Liver (tissue), 9 donors: ENCODE data around the gene POLR2L. TPM values are rescaled to one million over a fixed set of nuclear protein-coding genes. Genes with fewer than 3 reads are reported as not detected.

Experiments used
- DNase-seq: peaks from one replicate; pipeline ENCODE4 v3.0.0-alpha.2; 2017; ENCODE audit warnings: low spot score
- H3K27ac ChIP-seq, 2 donors: one replicate each; pipeline ENCODE4 v1.7.0; 2013; ENCODE audit warnings: inconsistent platforms in 2 of 2, low read length in 2 of 2, control low read depth in 1 of 2, low read depth in 1 of 2, mild to moderate bottlenecking in 1 of 2
- H3K27me3 ChIP-seq, 4 donors: one replicate each; pipeline versions ENCODE4 v1.6.1 to v1.7.0; 2013; ENCODE audit warnings: low read length in 3 of 4, inconsistent platforms in 1 of 4, mild to moderate bottlenecking in 1 of 4, moderate library complexity in 1 of 4; ENCODE audit not compliant: control insufficient read depth in 4 of 4, insufficient read depth in 4 of 4
- H3K36me3 ChIP-seq, 4 donors: one replicate each; pipeline versions ENCODE4 v1.6.1 to v1.7.0; 2013; ENCODE audit warnings: low read length in 3 of 4, mild to moderate bottlenecking in 3 of 4, low read depth in 1 of 4, moderate library complexity in 1 of 4; ENCODE audit not compliant: control insufficient read depth in 4 of 4, insufficient read depth in 3 of 4
- H3K4me1 ChIP-seq, 4 donors: one replicate each; pipeline versions ENCODE4 v1.6.1 to v1.7.0; 2013; ENCODE audit warnings: low read length in 3 of 4, mild to moderate bottlenecking in 3 of 4, moderate library complexity in 1 of 4; ENCODE audit not compliant: control insufficient read depth in 4 of 4, insufficient read depth in 4 of 4
- H3K4me3 ChIP-seq, 3 donors: one replicate each; pipeline versions ENCODE4 v1.6.1 to v1.7.0; 2013; ENCODE audit warnings: low read length in 3 of 3, control low read depth in 1 of 3, low read depth in 1 of 3, mild to moderate bottlenecking in 1 of 3
- H3K9ac ChIP-seq, 2 donors: one replicate each; pipeline ENCODE4 v1.7.0; 2013; ENCODE audit warnings: low read length in 2 of 2, mild to moderate bottlenecking in 2 of 2, moderate library complexity in 2 of 2, control low read depth in 1 of 2, low read depth in 1 of 2
- H3K9me3 ChIP-seq, 4 donors: one replicate each; pipeline versions ENCODE4 v1.6.1 to v1.7.0; 2013; ENCODE audit warnings: low read length in 3 of 4; ENCODE audit not compliant: control insufficient read depth in 4 of 4
- CTCF ChIP-seq: fragments of 150-350 bp; IDR thresholded peaks from 2 replicates; pipeline ENCODE4 v1.5.1; 2017; ENCODE audit warnings: improper control_type of control experiment, low read depth, low read length; ENCODE audit not compliant: missing input control
- EGR1 ChIP-seq, 2 donors: IDR thresholded peaks; 2 replicates each; pipeline ENCODE4 v1.6.1; 2016 to 2018; ENCODE audit warnings: antibody characterized with exemption in 2 of 2, low read depth in 2 of 2
- FOXA1 ChIP-seq: IDR thresholded peaks from 2 replicates; pipeline ENCODE4 v1.6.1; 2016; ENCODE audit warnings: antibody characterized with exemption
- FOXA2 ChIP-seq: IDR thresholded peaks from 2 replicates; pipeline ENCODE4 v1.6.1; 2016; ENCODE audit warnings: antibody characterized with exemption
- GABPA ChIP-seq, 2 donors: IDR thresholded peaks in 1 of 2; conservative IDR thresholded peaks in 1 of 2; 2 replicates each; pipeline ENCODE4 v1.6.1; 2016; ENCODE audit warnings: antibody characterized with exemption in 2 of 2, mild to moderate bottlenecking in 1 of 2, moderate library complexity in 1 of 2
- HNF4A ChIP-seq, 2 donors: conservative IDR thresholded peaks; 2 replicates each; pipeline ENCODE4 v1.6.1; 2016; ENCODE audit warnings: antibody characterized with exemption in 2 of 2, mild to moderate bottlenecking in 2 of 2
- HNF4G ChIP-seq: IDR thresholded peaks from 2 replicates; pipeline ENCODE4 v1.6.1; 2016; ENCODE audit warnings: antibody characterized with exemption
- JUND ChIP-seq, 2 donors: IDR thresholded peaks; 2 replicates each; pipeline ENCODE4 v1.6.1; 2016; ENCODE audit warnings: antibody characterized with exemption in 2 of 2
- MAX ChIP-seq: IDR thresholded peaks from 2 replicates; pipeline ENCODE4 v1.6.1; 2016; ENCODE audit warnings: antibody characterized with exemption
- NR2F2 ChIP-seq: IDR thresholded peaks from 2 replicates; pipeline ENCODE4 v1.6.1; 2016; ENCODE audit warnings: antibody characterized with exemption
- RAD21 ChIP-seq, 2 donors: IDR thresholded peaks; 2 replicates each; pipeline ENCODE4 v1.6.1; 2016; ENCODE audit warnings: antibody characterized with exemption in 2 of 2, mild to moderate bottlenecking in 2 of 2
- REST ChIP-seq: IDR thresholded peaks from 2 replicates; pipeline ENCODE4 v1.6.1; 2016; ENCODE audit warnings: antibody characterized with exemption, mild to moderate bottlenecking
- RXRA ChIP-seq, 2 donors: IDR thresholded peaks; 2 replicates each; pipeline ENCODE4 v1.6.1; 2017 to 2018; ENCODE audit warnings: antibody characterized with exemption in 2 of 2, mild to moderate bottlenecking in 1 of 2
- SP1 ChIP-seq: IDR thresholded peaks from 2 replicates; pipeline ENCODE4 v1.6.1; 2018; ENCODE audit warnings: antibody characterized with exemption, mild to moderate bottlenecking
- YY1 ChIP-seq: IDR thresholded peaks from 2 replicates; pipeline ENCODE4 v1.6.1; 2016; ENCODE audit warnings: antibody characterized with exemption, mild to moderate bottlenecking
- WGBS: extraction: QIAGEN DNeasy Blood & Tissue Kit; methylation state at CpG from one replicate; pipeline ENCODE4 v1.1.7; 2013; 5-methylcytosine and 5-hydroxymethylcytosine counted together
- polyA plus RNA-seq, 2 donors: library from polyadenylated mRNA; stranded (reverse) in 1 of 2; unstranded in 1 of 2; fragments of 200-250 nt in 1 of 2; fragments of >200 nt in 1 of 2; fragmentation: Nextera tagmentation in 1 of 2; extraction: Ambion mirVana in 1 of 2; gene quantifications; one replicate each; pipeline versions ENCODE4 v1.2.1 to v1.2.3, GENCODE V29; 2013 to 2015
- total RNA-seq, 2 donors: library from RNA; depleted of rRNA; stranded (reverse); fragments of >200 nt; gene quantifications; one replicate each; pipeline ENCODE4 v1.2.3, GENCODE V29; 2014
- TF ChIP-seq, protein P1 (sequence below): IDR thresholded peaks from 2 replicates; pipeline ENCODE4 v1.6.1; 2016; ENCODE audit warnings: antibody characterized with exemption
- TF ChIP-seq, protein P2 (sequence below): IDR thresholded peaks from 2 replicates; pipeline ENCODE4 v1.6.1; 2016; ENCODE audit warnings: antibody characterized with exemption
- donor health status: healthy.
- donor health status: healthy.
- donor health status: healthy.
- donor health status: healthy.
- donor health status: healthy.

Gene POLR2L
- total and polyA plus RNA-seq, 4 donors = 28.1 to 230 (median 106) TPM

- TF ChIP-seq REST (no peak), EGR1 (IDR thresholded peaks at IDR 0.05; ENCODE audit: low read depth in 2 of 2) (no peak), NR2F2 (no peak), RAD21 (IDR thresholded peaks at IDR 0.05) (no peak), HNF4A (conservative IDR thresholded peaks at IDR 0.05) (no peak), HNF4G (no peak)
- TF ChIP-seq, protein P1, sequence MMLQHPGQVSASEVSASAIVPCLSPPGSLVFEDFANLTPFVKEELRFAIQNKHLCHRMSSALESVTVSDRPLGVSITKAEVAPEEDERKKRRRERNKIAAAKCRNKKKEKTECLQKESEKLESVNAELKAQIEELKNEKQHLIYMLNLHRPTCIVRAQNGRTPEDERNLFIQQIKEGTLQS = no peak
Measured at GRCh38 chr11:849951-850774, 7.8 kb upstream of the POLR2L start (continued).

DNA sequence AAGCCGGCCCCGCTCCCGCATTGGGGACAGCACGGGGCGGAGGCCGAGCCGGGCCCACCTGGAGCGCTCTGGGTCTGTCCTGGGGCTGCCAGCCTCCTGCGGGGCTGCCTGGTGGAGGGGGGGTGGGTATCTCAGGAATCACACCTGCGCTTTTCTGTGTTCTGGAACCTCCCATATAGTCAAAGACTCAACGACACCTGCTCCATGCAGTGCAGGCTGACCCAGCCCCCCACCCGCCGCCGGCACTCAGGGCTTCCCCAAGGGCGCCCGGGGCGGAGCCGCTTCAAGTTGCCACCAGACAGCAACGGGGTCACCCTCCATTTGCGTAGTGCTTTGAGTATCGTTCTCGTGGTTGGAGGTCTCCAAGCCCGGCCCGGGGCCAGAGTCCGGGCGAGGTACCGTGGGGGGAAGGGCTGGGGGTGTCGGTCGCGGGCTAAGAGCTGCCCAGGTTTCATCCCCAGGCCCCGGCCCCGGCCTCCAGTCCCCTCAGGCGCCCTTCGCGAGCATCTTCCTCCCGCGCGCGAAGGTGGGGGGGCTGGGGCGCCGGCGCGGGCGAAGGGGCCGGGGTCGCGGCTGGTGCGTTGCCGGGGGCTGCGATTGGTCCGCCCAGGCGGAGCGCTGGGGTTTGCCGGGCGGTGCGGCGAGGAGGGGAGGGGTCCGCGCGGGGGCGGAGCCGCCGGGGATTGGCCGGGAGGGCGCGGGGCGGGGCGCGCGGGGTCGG lies 6.9 kb upstream of the POLR2L start:
- peak overlapping the region in 1 of 3 donors; percentile 37 for H3K4me3 ChIP-seq
- peaks cover 0 to 3% (median 0%) of the 10 kb centered on the region in 4 donors for H3K27me3 ChIP-seq
- no peaks in the 10 kb centered on the region for H3K36me3 ChIP-seq
- H3K9ac ChIP-seq = no peak overlapping the region
- H3K4me1 ChIP-seq = peaks cover 3 to 32% (median 12%) of the 10 kb centered on the region in 4 donors
- H3K27ac ChIP-seq = no peak overlapping the region
- no peak for TF ChIP-seq RXRA (IDR thresholded peaks at IDR 0.05)
- TF ChIP-seq FOXA1 = no peak
- TF ChIP-seq NR2F2 = no peak
- no peak for TF ChIP-seq MAX
- TF ChIP-seq SP1 = no peak
- TF ChIP-seq HNF4A (conservative IDR thresholded peaks at IDR 0.05) = no peak
- TF ChIP-seq, protein P1 = no peak
- TF ChIP-seq FOXA2 = no peak
- TF ChIP-seq CTCF = no peak
- no peak for TF ChIP-seq RAD21 (IDR thresholded peaks at IDR 0.05)
- TF ChIP-seq YY1 = no peak
- TF ChIP-seq, protein P2, sequence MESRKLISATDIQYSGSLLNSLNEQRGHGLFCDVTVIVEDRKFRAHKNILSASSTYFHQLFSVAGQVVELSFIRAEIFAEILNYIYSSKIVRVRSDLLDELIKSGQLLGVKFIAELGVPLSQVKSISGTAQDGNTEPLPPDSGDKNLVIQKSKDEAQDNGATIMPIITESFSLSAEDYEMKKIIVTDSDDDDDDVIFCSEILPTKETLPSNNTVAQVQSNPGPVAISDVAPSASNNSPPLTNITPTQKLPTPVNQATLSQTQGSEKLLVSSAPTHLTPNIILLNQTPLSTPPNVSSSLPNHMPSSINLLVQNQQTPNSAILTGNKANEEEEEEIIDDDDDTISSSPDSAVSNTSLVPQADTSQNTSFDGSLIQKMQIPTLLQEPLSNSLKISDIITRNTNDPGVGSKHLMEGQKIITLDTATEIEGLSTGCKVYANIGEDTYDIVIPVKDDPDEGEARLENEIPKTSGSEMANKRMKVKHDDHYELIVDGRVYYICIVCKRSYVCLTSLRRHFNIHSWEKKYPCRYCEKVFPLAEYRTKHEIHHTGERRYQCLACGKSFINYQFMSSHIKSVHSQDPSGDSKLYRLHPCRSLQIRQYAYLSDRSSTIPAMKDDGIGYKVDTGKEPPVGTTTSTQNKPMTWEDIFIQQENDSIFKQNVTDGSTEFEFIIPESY = no peak
- no peak for TF ChIP-seq HNF4G
- TF ChIP-seq JUND (IDR thresholded peaks at IDR 0.05) = no peak
- TF ChIP-seq GABPA (IDR thresholded peaks at IDR 0.05 in 1 of 2, conservative IDR thresholded peaks at IDR 0.05 in 1 of 2) = no peak
- no peaks in the 10 kb centered on the region for H3K9me3 ChIP-seq
- 16% methylated on average over 71 of the region's 71 CpGs for WGBS
- no peak for DNase-seq
